ENCODE data around the gene DMD. TPM values are rescaled to one million over a fixed set of nuclear protein-coding genes. Genes with fewer than 3 reads are reported as not detected.

DMD gene
- total and polyA plus RNA-seq, 12 donors: 28.5 to 228 (median 168) TPM

DNA sequence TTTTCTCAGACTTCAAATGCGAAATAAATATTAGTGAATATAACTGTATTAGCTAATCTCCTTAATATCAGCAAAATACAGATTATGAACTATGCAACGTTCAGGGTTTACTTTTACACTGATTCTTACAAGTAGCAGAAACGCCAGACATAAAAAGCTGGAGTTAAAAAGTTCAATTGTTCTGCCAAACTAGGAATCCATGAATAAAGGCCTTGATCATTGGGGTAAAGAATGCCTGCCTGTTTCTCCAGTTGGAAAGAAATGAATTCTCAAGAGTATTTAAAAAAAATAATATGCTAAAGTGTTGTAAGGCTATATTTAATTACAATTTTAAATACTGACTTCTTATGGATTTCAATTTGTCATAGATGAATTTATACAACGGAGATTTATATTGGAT, 612.2 kb downstream of the DMD start:
- no peak overlapping the region for H3K27ac ChIP-seq
- 68 to 72% methylated on average over 4 of the region's 4 CpGs for WGBS, 2 donors
- peaks cover 0 to 4% (median 0%) of the 10 kb centered on the region in 9 donors for H3K4me1 ChIP-seq
- no peaks in the 10 kb centered on the region for H3K36me3 ChIP-seq
- H3K9me3 ChIP-seq: no peaks in the 10 kb centered on the region
- ATAC-seq (no peak), DNase-seq (no peak)
- intact Hi-C loops (cut with DNase I): loop anchor here in 1 of 10 donors (10.0 kb wide), 1 partner anchor 64 kb away; no protein-coding TSS in a partner anchor
- TF ChIP-seq, protein P1, sequence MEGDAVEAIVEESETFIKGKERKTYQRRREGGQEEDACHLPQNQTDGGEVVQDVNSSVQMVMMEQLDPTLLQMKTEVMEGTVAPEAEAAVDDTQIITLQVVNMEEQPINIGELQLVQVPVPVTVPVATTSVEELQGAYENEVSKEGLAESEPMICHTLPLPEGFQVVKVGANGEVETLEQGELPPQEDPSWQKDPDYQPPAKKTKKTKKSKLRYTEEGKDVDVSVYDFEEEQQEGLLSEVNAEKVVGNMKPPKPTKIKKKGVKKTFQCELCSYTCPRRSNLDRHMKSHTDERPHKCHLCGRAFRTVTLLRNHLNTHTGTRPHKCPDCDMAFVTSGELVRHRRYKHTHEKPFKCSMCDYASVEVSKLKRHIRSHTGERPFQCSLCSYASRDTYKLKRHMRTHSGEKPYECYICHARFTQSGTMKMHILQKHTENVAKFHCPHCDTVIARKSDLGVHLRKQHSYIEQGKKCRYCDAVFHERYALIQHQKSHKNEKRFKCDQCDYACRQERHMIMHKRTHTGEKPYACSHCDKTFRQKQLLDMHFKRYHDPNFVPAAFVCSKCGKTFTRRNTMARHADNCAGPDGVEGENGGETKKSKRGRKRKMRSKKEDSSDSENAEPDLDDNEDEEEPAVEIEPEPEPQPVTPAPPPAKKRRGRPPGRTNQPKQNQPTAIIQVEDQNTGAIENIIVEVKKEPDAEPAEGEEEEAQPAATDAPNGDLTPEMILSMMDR (IDR thresholded peaks at IDR 0.05): no peak
- no peak overlapping the region for H3K4me3 ChIP-seq
- H3K27me3 ChIP-seq: no peaks in the 10 kb centered on the region

DNA sequence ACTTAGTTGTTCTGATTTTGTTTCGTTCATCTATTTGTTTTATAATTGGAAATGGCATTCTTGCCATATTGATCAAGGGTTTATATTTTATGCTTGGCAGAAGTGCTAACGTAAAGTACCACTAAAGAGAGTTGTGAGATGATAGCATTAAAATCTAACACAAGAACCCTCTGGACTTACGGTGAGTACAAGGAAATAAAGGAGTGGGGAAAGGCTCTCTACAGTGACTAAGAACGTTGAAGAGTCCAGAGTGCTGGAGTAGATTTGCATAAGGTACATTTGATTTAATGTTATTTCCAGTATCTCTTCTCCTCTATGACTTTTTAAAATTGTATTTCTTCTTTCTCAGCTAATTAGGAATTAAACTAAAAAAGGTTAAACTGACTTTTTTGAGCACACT, 612.6 kb downstream of the DMD start:
- WGBS, 2 donors: 85 to 88% methylated on average over 4 of the region's 4 CpGs
- TF ChIP-seq, protein P1 (IDR thresholded peaks at IDR 0.05): no peak
- H3K27ac ChIP-seq: no peak overlapping the region
- H3K4me3 ChIP-seq: no peak overlapping the region
- no peak for ATAC-seq
- H3K4me1 ChIP-seq: peaks cover 0 to 4% (median 0%) of the 10 kb centered on the region in 9 donors
- H3K9me3 ChIP-seq: no peaks in the 10 kb centered on the region
- no peak for DNase-seq
- intact Hi-C loops (cut with DNase I): loop anchor here in 1 of 10 donors (10.0 kb wide), 1 partner anchor 64 kb away; no protein-coding TSS in a partner anchor
- H3K27me3 ChIP-seq: no peaks in the 10 kb centered on the region
- H3K36me3 ChIP-seq: no peaks in the 10 kb centered on the region

DNA sequence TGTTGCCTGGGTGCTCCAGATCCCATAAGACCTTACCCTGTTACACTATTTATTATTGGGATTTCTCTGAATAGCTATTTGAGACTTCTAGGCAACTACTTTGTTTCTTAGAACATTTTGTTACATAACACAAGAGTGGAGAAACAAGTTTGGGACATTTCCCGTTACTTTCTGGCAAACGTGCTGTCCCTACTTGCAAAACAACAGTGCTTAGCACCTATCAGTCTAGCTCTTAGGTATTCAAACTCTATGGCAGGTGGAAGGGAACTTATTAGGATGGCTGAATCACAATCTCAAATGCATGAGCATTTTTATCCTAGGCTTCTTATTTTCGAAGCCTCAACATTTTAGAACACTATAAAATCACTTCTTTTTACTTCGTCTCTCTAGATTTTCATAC, 613.6 kb downstream of the DMD start:
- Histone ChIP-seq H3K36me3 (peaks cover 0 to 2% (median 0%) of the 10 kb centered on the region in 9 donors), H3K4me3 (no peak overlapping the region), H3K4me1 (peaks cover 0 to 4% (median 0%) of the 10 kb centered on the region in 9 donors), H3K9me3 (peaks cover 0 to 5% (median 0%) of the 10 kb centered on the region in 11 donors), H3K27me3 (no peaks in the 10 kb centered on the region), H3K27ac (no peak overlapping the region)
- TF ChIP-seq, protein P1 (IDR thresholded peaks at IDR 0.05): no peak
- WGBS, 2 donors: 78 to 85% methylated on average over 4 of the region's 4 CpGs
- DNase-seq (no peak), ATAC-seq (no peak)
- intact Hi-C loops (cut with DNase I): loop anchor here in 1 of 10 donors (10.0 kb wide), 1 partner anchor 63 kb away; no protein-coding TSS in a partner anchor

DNA sequence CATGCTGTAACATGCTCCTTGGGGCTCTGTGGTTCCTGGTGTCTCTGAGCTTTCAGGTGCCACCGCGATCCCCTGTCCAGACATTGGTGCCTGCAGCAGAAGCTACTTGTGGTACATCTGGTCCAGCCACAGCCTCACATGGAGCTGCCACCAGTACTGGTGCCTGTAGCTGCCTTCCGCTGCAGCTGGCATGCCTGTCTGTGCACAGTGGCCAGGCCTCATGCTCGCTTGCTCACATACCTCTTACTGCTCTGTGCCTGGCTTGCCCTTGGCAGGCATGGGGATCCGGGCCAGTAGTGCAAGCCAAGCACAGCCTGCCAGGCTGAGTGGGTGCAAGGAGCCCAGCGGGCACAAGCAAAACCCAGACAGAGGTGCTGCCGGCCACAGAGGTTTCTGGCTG, 618.6 kb downstream of the DMD start:
- Histone ChIP-seq H3K27me3 (no peaks in the 10 kb centered on the region), H3K27ac (no peak overlapping the region), H3K36me3 (peaks cover 0 to 18% (median 0%) of the 10 kb centered on the region in 9 donors), H3K9me3 (peaks cover 0 to 17% (median 0%) of the 10 kb centered on the region in 11 donors), H3K4me1 (peaks cover 0 to under 1% (median 0%) of the 10 kb centered on the region in 9 donors), H3K4me3 (no peak overlapping the region)
- intact Hi-C loops (cut with DNase I): loop anchor here in 1 of 10 donors (10.0 kb wide), 1 partner anchor 58 kb away; no protein-coding TSS in a partner anchor
- TF ChIP-seq, protein P1 (IDR thresholded peaks at IDR 0.05): no peak
- 77 to 87% methylated on average over 5 to 7 of the region's 7 CpGs for WGBS, 2 donors
- peak in 6 of 8 donors; percentile 35 to 84 (median 60) for ATAC-seq
- DNase-seq: no peak
